ENCODE results near the gene FAM24A.

Gene FAM24A

GRCh38 chr10:122939133-122939855 lies 28.9 kb downstream of the FAM24A start:
- no peak for DNase-seq (ENCODE audit: low read depth)
- no peak for TF ChIP-seq CTCF (IDR thresholded peaks at IDR 0.05; ENCODE audit: control insufficient read depth, insufficient read depth, low read depth, low read length, missing control alignments)
- no peak overlapping the region for H3K4me3 ChIP-seq (ENCODE audit: control insufficient read depth, low read depth, low read length)

GRCh38 chr10:122939856-122940543 lies 29.6 kb downstream of the FAM24A start:
- no peak for TF ChIP-seq CTCF (IDR thresholded peaks at IDR 0.05; ENCODE audit: control insufficient read depth, insufficient read depth, low read depth, low read length, missing control alignments)
- DNase-seq (ENCODE audit: low read depth), result no peak
- H3K4me3 ChIP-seq (ENCODE audit: control insufficient read depth, low read depth, low read length), result no peak overlapping the region

- DNase-seq (ENCODE audit: low read depth), result no peak
- TF ChIP-seq CTCF (IDR thresholded peaks at IDR 0.05; ENCODE audit: control insufficient read depth, insufficient read depth, low read depth, low read length, missing control alignments), result no peak
- no peak overlapping the region for H3K4me3 ChIP-seq (ENCODE audit: control insufficient read depth, low read depth, low read length)
These were observed 38.9 kb downstream of the FAM24A start for GRCh38 chr10:122949296-122949695.

GRCh38 chr10:122953902-122954730 lies 43.7 kb downstream of the FAM24A start, which contains the start of gene C10orf88:
C10orf88 (minus strand) TSS chr10:122954227; CDS start chr10:122954178, 49 bp downstream.
- no peak for TF ChIP-seq CTCF (IDR thresholded peaks at IDR 0.05; ENCODE audit: control insufficient read depth, insufficient read depth, low read depth, low read length, missing control alignments)
- DNase-seq (ENCODE audit: low read depth), result peak; percentile 94
- peak within 1 kb of the TSS; percentile 96 for H3K4me3 ChIP-seq (ENCODE audit: control insufficient read depth, low read depth, low read length)

GRCh38 chr10:122954731-122955050 lies 44.3 kb downstream of the FAM24A start:
- TF ChIP-seq CTCF (IDR thresholded peaks at IDR 0.05; ENCODE audit: control insufficient read depth, insufficient read depth, low read depth, low read length, missing control alignments), result no peak
- no peak for DNase-seq (ENCODE audit: low read depth)
- H3K4me3 ChIP-seq (ENCODE audit: control insufficient read depth, low read depth, low read length), result peak overlapping the region; percentile 96; the same call in 1 of the 2 replicates

GRCh38 chr10:122955892-122956291 lies 45.5 kb downstream of the FAM24A start:
- no peak for DNase-seq (ENCODE audit: low read depth)
- no peak for TF ChIP-seq CTCF (IDR thresholded peaks at IDR 0.05; ENCODE audit: control insufficient read depth, insufficient read depth, low read depth, low read length, missing control alignments)
- H3K4me3 ChIP-seq (ENCODE audit: control insufficient read depth, low read depth, low read length), result no peak overlapping the region

Data from AG09309 (cell line).